NCI-H187 treated with DMSO at 0.1 percent for 48 hours (cell line): ENCODE results near the gene KDM2A.

Experiments used
- DNase-seq: peaks from one replicate; lab custom pipeline; 2025; lab: John Stamatoyannopoulos, UW

Gene KDM2A

DNA sequence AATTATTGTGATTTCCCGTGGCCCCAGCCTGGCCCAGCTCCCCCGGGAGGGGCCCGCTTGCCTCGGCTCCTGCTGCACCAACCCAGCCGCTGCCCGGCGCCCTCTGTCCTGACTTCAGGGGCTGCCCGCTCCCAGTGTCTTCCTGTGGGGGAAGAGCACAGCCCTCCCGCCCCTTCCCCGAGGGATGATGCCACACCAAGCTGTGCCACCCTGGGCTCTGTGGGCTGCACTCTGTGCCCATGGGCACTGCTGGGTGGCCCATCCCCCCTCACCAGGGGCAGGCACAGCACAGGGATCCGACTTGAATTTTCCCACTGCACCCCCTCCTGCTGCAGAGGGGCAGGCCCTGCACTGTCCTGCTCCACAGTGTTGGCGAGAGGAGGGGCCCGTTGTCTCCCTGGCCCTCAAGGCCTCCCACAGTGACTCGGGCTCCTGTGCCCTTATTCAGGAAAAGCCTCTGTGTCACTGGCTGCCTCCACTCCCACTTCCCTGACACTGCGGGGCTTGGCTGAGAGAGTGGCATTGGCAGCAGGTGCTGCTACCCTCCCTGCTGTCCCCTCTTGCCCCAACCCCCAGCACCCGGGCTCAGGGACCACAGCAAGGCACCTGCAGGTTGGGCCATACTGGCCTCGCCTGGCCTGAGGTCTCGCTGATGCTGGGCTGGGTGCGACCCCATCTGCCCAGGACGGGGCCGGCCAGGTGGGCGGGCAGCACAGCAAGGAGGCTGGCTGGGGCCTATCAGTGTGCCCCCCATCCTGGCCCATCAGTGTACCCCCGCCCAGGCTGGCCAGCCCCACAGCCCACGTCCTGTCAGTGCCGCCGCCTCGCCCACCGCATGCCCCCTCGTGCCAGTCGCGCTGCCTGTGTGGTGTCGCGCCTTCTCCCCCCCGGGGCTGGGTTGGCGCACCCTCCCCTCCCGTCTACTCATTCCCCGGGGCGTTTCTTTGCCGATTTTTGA lies 166.8 kb downstream of the KDM2A start:
- no peak for DNase-seq

GRCh38 chr11:67286621-67287333 lies 167.7 kb downstream of the KDM2A start:
- no peak for DNase-seq

- DNase-seq, result no peak
Measured at GRCh38 chr11:67287355-67288197, 168.5 kb downstream of the KDM2A start.

DNA sequence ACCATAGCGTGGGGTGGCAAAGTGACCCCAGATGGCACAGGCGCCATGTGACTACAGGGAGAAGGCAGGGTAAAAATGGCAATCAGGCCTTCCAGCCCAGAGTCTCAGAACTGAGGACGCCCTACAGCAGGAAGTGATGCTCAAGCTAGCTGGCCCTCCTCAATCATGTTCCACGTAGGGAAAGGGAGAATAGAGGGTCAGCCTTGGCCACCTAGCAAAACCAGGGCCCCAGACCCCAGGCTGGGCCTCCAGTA lies 169.1 kb downstream of the KDM2A start:
- DNase-seq, result no peak

DNA sequence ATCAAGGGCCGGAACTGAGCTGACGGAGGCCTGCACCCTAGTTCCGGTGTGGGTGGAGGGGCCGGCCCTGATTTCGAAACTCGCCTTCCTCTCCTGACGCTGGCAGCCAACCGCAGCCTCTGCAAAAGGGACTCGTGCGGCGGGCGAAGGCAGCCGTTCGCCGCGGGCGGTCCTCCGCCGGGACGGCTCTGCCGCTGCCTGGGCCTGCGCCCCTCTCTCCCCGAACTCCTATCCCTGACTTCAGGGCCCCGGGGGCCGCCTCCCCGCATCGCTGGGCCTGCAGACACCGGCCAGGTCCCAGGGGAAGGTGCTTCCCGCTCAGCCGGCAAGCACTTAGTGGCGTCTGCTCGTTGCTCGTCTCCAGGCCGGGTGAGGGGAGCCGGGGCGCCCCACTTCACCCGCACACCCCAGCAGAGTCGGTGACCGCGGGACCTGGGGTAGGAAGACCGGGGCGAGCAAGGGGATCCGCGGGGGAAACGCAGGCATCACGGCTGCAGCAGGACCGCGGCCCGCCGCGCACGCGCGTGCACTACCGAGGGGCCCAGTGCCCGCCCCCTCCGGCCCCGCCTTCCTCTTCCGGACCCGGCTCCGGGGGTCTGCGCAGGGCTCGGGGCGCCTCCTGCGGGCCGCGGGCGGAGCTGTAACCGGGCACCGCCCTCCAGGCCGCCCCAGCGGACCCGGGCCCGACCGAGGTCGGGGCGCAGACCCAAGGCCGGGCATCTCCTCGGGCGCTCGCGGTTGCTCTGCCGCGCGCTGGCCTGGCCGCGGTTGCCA lies 169.6 kb downstream of the KDM2A start:
- no peak for DNase-seq

DNA sequence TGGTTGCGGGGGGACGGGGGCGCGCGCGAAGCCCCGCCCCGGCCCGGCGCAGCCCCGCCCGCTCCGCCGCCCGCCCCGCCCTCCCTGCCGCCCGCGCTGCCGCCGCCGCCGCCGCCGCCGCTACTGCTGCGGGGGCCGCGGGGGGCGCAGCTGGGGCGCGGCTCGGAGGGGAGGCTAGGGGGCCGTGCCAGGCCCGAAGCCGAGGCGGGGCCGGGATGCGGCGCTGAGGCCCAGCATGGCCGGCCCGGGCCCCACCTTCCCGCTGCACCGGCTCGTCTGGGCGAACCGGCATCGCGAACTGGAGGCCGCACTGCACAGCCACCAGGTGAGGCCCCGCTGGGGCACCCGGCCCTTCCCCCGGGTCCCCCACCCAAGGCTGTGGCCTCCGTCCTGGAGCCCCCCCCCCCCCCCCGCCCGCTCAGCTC lies 170.2 kb downstream of the KDM2A start, which contains the start of gene ANKRD13D:
ANKRD13D (plus strand) TSS at position 78 of the 425 bp plus-strand sequence; CDS start at position 236, 158 bp downstream.
- DNase-seq, result no peak

DNA sequence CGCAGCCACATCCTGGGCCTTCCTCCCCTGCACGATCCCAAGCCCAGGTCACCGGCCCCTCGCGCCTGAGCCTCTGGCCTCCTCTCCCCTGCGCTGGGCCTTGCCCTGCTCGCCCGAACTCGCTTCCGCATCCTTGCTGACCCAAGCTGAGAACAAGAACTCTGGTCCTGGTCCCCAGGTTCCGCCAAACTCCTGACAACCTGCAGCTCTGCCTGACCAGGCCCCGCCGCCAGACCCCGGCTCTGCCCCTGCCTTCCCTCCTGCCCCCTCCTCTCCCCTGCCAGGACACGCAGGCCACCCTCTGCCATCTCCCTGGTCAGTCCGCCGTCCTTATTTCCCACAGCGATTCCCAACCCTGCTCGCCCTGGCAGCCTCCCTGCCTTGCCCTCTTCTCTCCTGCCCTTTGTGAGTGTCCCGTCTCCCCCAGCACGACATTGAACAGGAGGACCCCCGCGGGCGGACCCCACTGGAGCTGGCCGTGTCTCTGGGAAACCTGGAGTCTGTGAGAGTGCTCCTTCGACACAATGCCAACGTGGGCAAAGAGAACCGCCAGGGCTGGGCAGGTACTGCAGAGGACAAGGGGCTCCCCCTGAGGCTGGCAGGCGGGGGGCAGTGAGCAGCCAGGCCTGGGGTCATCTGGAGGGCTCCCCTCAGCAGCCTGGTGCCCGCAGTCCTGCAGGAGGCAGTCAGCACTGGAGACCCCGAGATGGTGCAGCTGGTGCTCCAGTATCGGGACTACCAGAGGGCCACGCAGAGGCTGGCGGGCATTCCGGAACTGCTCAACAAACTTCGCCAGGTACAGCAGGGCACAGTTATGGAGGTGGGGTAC lies 170.8 kb downstream of the KDM2A start:
- DNase-seq, result no peak

DNA sequence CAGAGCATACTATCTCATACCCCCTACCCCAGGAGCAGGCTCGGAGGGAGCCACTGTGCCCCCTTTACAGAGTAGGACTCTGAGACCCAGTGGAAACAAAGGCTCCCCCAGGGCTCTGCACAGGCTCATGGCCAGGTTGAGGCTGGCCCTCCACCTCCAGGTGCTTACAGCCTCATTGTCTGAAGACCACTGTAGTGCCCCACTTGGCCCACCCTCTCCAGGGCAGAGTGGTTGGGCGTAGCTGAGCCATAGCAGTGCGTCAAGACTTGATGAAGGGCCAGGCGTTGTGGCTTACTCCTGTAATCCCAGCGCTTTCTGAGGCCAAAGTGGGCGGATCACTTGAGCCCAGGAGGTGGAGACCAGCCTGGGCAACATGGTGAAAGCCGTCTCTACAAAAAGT lies 171.7 kb downstream of the KDM2A start:
- no peak for DNase-seq

- no peak for DNase-seq
Measured at GRCh38 chr11:67291481-67292381, 172.7 kb downstream of the KDM2A start.

GRCh38 chr11:67292671-67293070 lies 173.6 kb downstream of the KDM2A start:
- DNase-seq, result no peak

DNA sequence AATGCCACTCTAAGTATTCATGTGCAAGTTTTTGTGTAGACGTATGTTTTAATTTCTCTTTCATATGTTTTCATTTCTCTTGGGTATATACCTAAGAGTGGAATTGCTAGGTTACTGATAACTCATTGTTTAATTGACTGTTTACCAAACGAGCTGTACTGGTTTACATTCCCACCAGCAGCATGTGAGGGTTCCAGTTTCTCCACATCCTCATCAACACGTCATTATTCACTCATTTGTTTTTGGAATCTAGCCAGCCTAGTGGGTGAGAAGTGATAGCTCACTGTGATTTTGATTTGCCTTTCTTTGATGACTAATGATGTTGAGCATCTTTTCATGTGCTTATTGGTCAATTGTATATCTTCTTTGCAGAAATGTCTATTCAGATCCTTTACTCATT lies 174.0 kb downstream of the KDM2A start:
- DNase-seq, result no peak

DNA sequence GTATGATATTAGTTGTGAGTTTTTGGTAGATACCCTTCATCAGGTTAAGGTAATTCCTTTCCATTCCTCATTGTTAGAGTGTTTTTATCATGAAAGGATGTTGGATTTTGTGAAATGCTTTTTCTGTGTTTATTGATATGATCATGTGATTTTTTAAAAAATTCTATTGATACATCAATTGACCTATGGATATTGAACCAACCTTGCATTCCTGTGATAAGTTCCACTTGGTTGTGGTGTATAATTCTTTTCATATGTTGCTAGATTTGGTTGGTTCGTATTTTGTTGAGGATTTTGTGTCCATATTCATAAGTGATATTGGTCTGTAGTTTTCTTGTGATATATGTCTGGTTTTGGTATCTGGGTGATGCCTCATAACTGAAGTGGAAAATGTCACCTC lies 176.8 kb downstream of the KDM2A start:
- DNase-seq, result no peak

- DNase-seq, result no peak
Measured at GRCh38 chr11:67298786-67299185, 179.7 kb downstream of the KDM2A start.

- no peak for DNase-seq
Measured at GRCh38 chr11:67299471-67300191, 180.6 kb downstream of the KDM2A start.

- DNase-seq, result no peak
Measured at GRCh38 chr11:67300256-67300755, 181.2 kb downstream of the KDM2A start.

DNA sequence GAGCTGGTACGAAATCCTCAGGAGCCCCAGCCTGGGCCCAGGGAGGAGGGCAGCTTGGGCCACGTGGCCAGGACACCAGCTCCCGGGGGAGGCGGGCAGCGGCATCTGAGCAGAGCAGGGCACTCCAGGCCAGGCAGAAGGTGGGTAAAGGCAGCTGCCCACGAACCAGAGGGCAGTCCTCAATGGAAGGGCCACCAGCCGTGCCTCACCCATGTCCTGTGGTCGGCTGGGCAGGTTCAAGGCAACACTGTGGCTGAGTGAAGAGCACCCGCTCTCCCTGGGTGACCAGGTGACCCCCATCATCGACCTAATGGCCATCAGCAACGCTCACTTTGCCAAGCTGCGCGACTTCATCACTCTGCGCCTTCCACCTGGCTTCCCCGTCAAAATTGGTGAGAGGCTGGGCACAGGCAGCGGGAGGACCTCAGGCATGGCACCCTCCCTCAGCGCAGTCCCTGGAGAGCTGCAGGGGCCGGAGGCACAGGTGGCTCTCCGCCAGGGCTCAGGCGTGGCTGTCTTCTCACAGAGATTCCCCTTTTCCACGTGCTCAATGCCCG lies 181.8 kb downstream of the KDM2A start:
- no peak for DNase-seq

DNA sequence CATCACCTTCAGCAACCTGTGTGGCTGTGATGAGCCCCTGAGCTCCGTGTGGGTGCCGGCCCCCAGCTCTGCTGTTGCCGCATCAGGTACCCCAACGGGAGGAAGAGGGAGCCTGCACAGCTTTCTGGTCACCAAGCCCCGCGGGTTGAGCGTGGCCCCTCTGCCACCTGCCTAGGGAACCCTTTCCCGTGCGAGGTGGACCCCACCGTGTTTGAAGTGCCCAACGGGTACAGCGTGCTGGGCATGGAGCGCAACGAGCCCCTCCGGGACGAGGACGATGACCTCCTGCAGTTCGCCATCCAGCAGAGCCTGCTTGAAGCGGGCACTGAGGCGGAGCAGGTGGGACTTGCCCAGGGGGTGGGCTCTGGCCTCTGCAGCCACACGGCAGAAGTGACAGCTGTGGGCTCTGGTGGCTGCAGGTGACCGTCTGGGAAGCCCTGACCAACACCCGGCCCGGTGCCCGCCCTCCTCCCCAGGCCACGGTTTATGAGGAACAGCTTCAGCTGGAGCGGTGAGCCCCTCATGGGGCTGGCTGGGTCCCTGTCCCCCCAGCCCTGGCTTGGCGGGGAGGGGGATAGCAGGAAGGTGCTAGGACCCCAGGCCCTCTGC lies 182.4 kb downstream of the KDM2A start:
- no peak for DNase-seq

DNA sequence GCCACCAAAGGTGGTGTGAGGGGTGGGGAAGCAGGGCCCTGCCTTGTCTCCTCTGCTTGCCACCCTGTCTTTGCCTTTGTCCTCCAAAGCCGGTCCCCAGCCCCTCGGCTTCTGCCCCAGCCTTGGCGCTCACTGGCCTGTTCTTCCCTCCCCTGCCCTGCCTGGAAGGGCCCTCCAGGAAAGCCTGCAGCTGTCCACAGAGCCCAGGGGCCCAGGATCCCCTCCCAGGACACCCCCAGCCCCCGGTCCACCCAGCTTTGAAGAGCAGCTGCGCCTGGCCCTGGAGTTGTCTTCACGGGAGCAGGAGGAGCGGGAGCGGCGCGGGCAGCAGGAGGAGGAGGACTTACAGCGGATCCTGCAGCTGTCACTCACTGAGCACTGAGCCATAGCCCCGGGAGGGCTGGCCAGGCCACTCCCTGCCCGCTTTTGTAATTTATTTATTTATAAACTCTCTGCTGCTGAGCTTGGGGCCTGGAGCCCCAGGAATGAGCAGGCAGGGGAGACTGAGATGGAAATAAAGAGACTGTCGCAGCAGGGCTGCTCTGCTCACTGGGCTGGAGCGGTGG lies 183.0 kb downstream of the KDM2A start:
- DNase-seq, result no peak
